Measurements from ENCODE around the gene DNAJB6. TPM values are rescaled to one million over a fixed set of nuclear protein-coding genes. Genes with fewer than 3 reads are reported as not detected.
A peak's percentile ranks its signal among the peaks of the same experiment; 100 is the strongest.

The DNAJB6 gene
- total RNA-seq, 1 experiment from 2014 or later = 288 TPM

DNA sequence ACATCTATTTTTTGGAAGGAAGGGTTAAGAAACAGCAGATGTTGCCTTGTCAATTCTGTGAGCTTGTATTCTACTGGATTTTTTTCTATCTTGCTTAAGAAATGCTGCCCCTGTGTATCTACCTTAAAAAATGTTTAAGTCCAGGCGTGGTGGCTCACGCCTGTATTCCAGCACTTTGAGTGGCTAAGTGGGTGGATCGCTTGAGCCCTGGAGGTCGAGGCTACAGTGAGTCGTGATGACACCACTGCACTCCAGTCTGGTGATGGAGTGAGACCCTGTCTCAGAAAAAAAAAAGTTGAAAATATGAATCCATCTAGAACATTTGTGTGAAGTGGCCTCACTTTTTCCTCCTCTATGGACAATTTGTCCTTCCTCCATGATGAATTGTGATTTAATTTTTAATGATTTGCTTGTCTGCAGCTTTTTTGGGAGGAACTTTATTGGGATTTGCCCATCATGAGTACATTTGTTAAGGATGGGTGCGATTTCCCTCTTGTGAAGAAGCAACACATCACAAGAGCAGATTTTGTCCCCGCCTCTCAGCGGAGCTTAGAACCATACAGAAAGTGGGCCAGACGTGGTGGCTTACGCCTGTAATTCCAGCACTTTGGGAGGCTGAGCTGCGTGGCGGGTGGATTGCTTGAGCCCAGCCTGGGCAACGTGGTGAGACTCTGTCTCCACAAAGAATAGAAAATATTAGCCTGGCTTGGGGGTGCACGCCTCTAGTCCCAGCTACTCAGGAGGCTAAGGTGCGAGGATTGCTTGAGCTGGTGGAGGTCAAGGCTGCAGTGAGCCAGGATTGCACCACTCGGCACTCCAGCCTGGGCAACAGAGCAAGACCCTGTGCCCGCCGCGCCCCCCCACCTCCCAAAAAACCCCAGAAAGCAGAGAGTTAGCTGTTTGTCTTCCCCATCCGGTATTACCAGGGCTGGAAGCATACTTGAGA is 57.7 kb downstream of the DNAJB6 start:
- H3K27me3 Mint-ChIP-seq (ENCODE audit: low read depth) = no peaks in the 10 kb centered on the region
- H3K36me3 Mint-ChIP-seq = peaks cover 56% of the 10 kb centered on the region
- no peak overlapping the region for H3K4me3 Mint-ChIP-seq
- H3K9me3 Mint-ChIP-seq = no peaks in the 10 kb centered on the region
- TF ChIP-seq ZNF121 (CRISPR knock-in tag; IDR thresholded peaks at IDR 0.05) (peak; percentile 97), GTF2I (CRISPR knock-in tag; conservative IDR thresholded peaks at IDR 0.05) (0 out of 2 replicates have a peak, but pooled peaks have one; percentile 17)
- TF ChIP-seq, protein P1, sequence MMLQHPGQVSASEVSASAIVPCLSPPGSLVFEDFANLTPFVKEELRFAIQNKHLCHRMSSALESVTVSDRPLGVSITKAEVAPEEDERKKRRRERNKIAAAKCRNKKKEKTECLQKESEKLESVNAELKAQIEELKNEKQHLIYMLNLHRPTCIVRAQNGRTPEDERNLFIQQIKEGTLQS (CRISPR knock-in tag; conservative IDR thresholded peaks at IDR 0.05) = no peak
- ATAC-seq = no peak
- CTCF ChIA-PET = interaction anchor here (0.7 to 3.2 kb wide), 5 partner anchors 8 to 156 kb away, joined by 3 to 15 read pairs (median 4); no protein-coding TSS in a partner anchor
- POLR2A ChIA-PET = no interaction called here
- H3K4me1 Mint-ChIP-seq = peaks cover 37% of the 10 kb centered on the region
- no peak for DNase-seq (ENCODE audit: low spot score)
- peak overlapping the region; percentile 92 for H3K27ac Mint-ChIP-seq

DNA sequence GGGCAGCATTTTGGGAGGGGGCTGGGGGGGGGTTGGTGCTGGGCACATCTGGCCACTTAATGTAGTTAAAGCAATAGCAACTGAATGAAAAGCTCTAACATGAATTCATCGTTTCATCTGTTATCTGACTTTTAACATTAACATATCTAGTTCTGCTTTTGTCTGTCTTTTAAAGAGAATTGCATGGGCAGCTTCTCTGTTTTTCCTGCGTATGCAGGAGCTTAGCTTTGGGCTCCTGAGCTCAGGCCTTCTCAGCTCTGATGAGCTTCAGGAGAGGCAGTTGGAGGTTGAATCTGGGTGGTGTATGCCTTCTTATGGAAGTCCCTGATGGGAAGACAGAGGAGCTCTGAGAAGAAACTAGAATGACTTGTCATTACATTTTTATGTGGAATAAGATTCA is 58.4 kb downstream of the DNAJB6 start:
- Mint-ChIP-seq H3K27me3 (ENCODE audit: low read depth) (no peaks in the 10 kb centered on the region), H3K27ac (peak overlapping the region; percentile 82; the same call in 1 of the 2 replicates)
- CTCF ChIA-PET = interaction anchor here (0.7 to 3.2 kb wide), 5 partner anchors 9 to 157 kb away, joined by 3 to 15 read pairs (median 4); no protein-coding TSS in a partner anchor

More for the DNA sequence above, 58.4 kb downstream of the DNAJB6 start:
- POLR2A ChIA-PET = interaction anchor here (0.7 kb wide), 1 partner anchor 8 kb away, joined by 4 read pairs; no protein-coding TSS in a partner anchor
- no peaks in the 10 kb centered on the region for H3K9me3 Mint-ChIP-seq
- ATAC-seq = no peak
- peaks cover 32% of the 10 kb centered on the region for H3K4me1 Mint-ChIP-seq
- H3K36me3 Mint-ChIP-seq = peaks cover 56% of the 10 kb centered on the region
- no peak for DNase-seq (ENCODE audit: low spot score)
- TF ChIP-seq, protein P2, sequence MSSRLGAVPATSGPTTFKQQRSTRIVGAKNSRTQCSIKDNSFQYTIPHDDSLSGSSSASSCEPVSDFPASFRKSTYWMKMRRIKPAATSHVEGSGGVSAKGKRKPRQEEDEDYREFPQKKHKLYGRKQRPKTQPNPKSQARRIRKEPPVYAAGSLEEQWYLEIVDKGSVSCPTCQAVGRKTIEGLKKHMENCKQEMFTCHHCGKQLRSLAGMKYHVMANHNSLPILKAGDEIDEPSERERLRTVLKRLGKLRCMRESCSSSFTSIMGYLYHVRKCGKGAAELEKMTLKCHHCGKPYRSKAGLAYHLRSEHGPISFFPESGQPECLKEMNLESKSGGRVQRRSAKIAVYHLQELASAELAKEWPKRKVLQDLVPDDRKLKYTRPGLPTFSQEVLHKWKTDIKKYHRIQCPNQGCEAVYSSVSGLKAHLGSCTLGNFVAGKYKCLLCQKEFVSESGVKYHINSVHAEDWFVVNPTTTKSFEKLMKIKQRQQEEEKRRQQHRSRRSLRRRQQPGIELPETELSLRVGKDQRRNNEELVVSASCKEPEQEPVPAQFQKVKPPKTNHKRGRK (CRISPR knock-in tag; IDR thresholded peaks at IDR 0.05; ENCODE audit: borderline replicate concordance) = no peak
- TF ChIP-seq HMGA2 (CRISPR knock-in tag; IDR thresholded peaks at IDR 0.05) (no peak), SMAD4 (CRISPR knock-in tag; IDR thresholded peaks at IDR 0.05) (no peak), CBFB (CRISPR knock-in tag; IDR thresholded peaks at IDR 0.05; ENCODE audit: low read depth) (no peak), NR2C2 (CRISPR knock-in tag; IDR thresholded peaks at IDR 0.05) (no peak), ZNF416 (CRISPR knock-in tag; IDR thresholded peaks at IDR 0.05) (no peak), GTF2I (CRISPR knock-in tag; conservative IDR thresholded peaks at IDR 0.05) (no peak), NFE2L1 (CRISPR knock-in tag; IDR thresholded peaks at IDR 0.05) (no peak), ZNF263 (CRISPR knock-in tag; IDR thresholded peaks at IDR 0.05; ENCODE audit: low read depth) (no peak), TCF7 (CRISPR knock-in tag; IDR thresholded peaks at IDR 0.05; ENCODE audit: low read depth) (no peak), MXD4 (CRISPR knock-in tag; IDR thresholded peaks at IDR 0.05; ENCODE audit: borderline replicate concordance) (no peak), TEAD1 (CRISPR knock-in tag; IDR thresholded peaks at IDR 0.05) (no peak), TEAD4 (CRISPR knock-in tag; IDR thresholded peaks at IDR 0.05) (no peak), GRHL2 (CRISPR knock-in tag; IDR thresholded peaks at IDR 0.05; ENCODE audit: insufficient replicate concordance, severe bottlenecking) (no peak)
- TF ChIP-seq, protein P3, sequence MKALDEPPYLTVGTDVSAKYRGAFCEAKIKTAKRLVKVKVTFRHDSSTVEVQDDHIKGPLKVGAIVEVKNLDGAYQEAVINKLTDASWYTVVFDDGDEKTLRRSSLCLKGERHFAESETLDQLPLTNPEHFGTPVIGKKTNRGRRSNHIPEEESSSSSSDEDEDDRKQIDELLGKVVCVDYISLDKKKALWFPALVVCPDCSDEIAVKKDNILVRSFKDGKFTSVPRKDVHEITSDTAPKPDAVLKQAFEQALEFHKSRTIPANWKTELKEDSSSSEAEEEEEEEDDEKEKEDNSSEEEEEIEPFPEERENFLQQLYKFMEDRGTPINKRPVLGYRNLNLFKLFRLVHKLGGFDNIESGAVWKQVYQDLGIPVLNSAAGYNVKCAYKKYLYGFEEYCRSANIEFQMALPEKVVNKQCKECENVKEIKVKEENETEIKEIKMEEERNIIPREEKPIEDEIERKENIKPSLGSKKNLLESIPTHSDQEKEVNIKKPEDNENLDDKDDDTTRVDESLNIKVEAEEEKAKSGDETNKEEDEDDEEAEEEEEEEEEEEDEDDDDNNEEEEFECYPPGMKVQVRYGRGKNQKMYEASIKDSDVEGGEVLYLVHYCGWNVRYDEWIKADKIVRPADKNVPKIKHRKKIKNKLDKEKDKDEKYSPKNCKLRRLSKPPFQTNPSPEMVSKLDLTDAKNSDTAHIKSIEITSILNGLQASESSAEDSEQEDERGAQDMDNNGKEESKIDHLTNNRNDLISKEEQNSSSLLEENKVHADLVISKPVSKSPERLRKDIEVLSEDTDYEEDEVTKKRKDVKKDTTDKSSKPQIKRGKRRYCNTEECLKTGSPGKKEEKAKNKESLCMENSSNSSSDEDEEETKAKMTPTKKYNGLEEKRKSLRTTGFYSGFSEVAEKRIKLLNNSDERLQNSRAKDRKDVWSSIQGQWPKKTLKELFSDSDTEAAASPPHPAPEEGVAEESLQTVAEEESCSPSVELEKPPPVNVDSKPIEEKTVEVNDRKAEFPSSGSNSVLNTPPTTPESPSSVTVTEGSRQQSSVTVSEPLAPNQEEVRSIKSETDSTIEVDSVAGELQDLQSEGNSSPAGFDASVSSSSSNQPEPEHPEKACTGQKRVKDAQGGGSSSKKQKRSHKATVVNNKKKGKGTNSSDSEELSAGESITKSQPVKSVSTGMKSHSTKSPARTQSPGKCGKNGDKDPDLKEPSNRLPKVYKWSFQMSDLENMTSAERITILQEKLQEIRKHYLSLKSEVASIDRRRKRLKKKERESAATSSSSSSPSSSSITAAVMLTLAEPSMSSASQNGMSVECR (CRISPR knock-in tag; IDR thresholded peaks at IDR 0.05; ENCODE audit: borderline replicate concordance) = no peak
- TF ChIP-seq, protein P4, sequence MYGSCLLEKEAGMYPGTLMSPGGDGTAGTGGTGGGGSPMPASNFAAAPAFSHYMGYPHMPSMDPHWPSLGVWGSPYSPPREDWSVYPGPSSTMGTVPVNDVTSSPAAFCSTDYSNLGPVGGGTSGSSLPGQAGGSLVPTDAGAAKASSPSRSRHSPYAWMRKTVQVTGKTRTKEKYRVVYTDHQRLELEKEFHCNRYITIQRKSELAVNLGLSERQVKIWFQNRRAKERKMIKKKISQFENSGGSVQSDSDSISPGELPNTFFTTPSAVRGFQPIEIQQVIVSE (CRISPR knock-in tag; IDR thresholded peaks at IDR 0.05; ENCODE audit: borderline replicate concordance) = no peak
- TF ChIP-seq, protein P5, sequence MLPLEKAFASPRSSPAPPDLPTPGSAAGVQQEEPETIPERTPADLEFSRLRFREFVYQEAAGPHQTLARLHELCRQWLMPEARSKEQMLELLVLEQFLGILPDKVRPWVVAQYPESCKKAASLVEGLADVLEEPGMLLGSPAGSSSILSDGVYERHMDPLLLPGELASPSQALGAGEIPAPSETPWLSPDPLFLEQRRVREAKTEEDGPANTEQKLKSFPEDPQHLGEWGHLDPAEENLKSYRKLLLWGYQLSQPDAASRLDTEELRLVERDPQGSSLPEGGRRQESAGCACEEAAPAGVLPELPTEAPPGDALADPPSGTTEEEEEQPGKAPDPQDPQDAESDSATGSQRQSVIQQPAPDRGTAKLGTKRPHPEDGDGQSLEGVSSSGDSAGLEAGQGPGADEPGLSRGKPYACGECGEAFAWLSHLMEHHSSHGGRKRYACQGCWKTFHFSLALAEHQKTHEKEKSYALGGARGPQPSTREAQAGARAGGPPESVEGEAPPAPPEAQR (CRISPR knock-in tag; IDR thresholded peaks at IDR 0.05) = no peak
- no peak overlapping the region for H3K4me3 Mint-ChIP-seq

All from WTC11 (cell line).